Left ventricle myocardium inferior (tissue), 1 donor: Measurements from ENCODE around the gene PLOD3. TPM values are rescaled to one million over a fixed set of nuclear protein-coding genes. Genes with fewer than 3 reads are reported as not detected.
A peak's percentile ranks its signal among the peaks of the same experiment; 100 is the strongest.

Experiments used
- DNase-seq: peaks from one replicate; pipeline ENCODE4 v3.0.0-alpha.2; 2020
- H3K27ac ChIP-seq: fragments of 200-600 bp; replicated peaks from 2 replicates; pipeline ENCODE4 v1.8.0; 2021
- H3K27me3 ChIP-seq: fragments of 200-600 bp; 2 replicates; pipeline ENCODE4 v1.8.0; 2021; ENCODE audit warnings: low read depth
- H3K36me3 ChIP-seq: fragments of 200-600 bp; 2 replicates; pipeline ENCODE4 v1.8.0; 2021
- H3K4me1 ChIP-seq: fragments of 200-600 bp; 2 replicates; pipeline ENCODE4 v1.8.0; 2021
- H3K4me3 ChIP-seq: fragments of 200-600 bp; 2 replicates; pipeline ENCODE4 v1.8.0; 2021; ENCODE audit warnings: mild to moderate bottlenecking, moderate library complexity
- H3K9me3 ChIP-seq: fragments of 200-600 bp; replicated peaks from 2 replicates; pipeline ENCODE4 v1.8.0; 2021
- intact Hi-C: fragments of 100-400 bp; cut with micrococcal nuclease; formaldehyde crosslinking; loops from one replicate; pipeline ENCODE4 v1.11.0; 2022
- total RNA-seq: library from RNA; stranded (reverse); fragmentation: NEBNext Ultra II Directional; extraction: Animal tissue kit (Norgen Biotek cat#: 25700); gene quantifications from one replicate; pipeline ENCODE4 v1.2.1, GENCODE V29; 2021
- TF ChIP-seq, protein P1 (sequence below): fragments of 200-600 bp; IDR thresholded peaks from 2 replicates; pipeline ENCODE4 v1.8.0; 2021; ENCODE audit warnings: antibody characterized with exemption, mild to moderate bottlenecking, borderline replicate concordance
- donor health status: DM: no; HTN: yes; CAD: no; lungs with severe emphysema.

PLOD3 gene
- total RNA-seq, 1 donor from 2014 or later: 38.7 TPM

DNA sequence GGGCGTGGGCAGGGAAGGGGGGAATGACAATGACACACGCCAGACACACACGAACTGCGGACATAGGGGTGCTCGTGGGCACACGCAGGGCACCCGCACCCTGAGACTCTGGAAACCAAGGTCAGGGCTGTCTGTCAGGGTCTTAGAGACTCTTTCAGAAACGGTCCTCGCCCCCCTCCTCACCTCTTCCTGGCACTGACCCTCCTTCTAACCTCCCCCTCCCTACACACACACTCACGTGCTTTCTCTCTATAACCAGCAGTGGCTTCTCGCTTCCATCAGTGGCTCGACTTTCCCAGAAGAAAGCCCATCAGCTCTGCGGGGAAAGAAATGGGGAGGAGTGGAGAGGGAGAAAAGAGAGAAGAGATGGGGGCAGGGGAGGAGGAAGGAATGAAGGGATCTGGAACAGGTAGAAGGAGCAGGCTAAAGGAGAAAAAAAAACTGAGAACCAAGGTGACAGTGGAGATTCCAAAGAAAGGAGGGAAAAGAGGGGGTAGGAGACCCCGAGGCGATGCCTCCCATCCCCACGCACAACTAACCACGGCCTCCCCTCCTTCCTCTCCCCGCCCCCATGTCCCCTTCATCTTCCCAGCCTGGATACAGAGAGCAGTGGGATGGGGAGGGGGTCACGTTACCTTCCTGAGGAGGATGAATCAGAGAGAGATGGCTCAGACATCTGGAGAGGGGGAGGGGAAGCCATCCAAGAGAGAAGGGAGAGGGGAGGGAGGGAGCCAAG lies 50.3 kb downstream of the PLOD3 start:
- H3K27me3 ChIP-seq: peaks cover 100% of the 10 kb centered on the region
- intact Hi-C loops: no loop called here

DNA sequence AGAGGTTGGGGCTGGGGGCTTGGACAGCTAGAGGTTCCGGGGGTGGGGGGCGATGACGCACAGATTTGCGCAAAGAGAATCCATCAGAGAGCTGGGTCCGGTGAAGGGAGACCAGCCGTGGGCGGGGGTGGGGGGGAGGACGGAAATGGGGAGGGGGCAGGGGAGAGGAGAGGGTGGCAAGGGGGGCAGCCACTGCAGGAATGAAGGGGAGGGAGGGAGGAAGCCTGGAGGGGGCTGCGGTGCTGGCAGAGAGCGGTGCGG lies 50.8 kb downstream of the PLOD3 start:
- Histone ChIP-seq H3K27ac (no peak overlapping the region), H3K27me3 (peaks cover 100% of the 10 kb centered on the region), H3K9me3 (no peaks in the 10 kb centered on the region), H3K36me3 (no peaks in the 10 kb centered on the region), H3K4me3 (no peak overlapping the region), H3K4me1 (peaks cover 50% of the 10 kb centered on the region)
- no peak for DNase-seq
- TF ChIP-seq, protein P1, sequence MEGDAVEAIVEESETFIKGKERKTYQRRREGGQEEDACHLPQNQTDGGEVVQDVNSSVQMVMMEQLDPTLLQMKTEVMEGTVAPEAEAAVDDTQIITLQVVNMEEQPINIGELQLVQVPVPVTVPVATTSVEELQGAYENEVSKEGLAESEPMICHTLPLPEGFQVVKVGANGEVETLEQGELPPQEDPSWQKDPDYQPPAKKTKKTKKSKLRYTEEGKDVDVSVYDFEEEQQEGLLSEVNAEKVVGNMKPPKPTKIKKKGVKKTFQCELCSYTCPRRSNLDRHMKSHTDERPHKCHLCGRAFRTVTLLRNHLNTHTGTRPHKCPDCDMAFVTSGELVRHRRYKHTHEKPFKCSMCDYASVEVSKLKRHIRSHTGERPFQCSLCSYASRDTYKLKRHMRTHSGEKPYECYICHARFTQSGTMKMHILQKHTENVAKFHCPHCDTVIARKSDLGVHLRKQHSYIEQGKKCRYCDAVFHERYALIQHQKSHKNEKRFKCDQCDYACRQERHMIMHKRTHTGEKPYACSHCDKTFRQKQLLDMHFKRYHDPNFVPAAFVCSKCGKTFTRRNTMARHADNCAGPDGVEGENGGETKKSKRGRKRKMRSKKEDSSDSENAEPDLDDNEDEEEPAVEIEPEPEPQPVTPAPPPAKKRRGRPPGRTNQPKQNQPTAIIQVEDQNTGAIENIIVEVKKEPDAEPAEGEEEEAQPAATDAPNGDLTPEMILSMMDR: no peak
- intact Hi-C loops: no loop called here

More for the DNA sequence above, 50.3 kb downstream of the PLOD3 start:
- TF ChIP-seq, protein P1: no peak
- H3K9me3 ChIP-seq: no peaks in the 10 kb centered on the region
- no peak for DNase-seq
- no peak overlapping the region for H3K4me3 ChIP-seq
- no peak overlapping the region for H3K27ac ChIP-seq
- H3K36me3 ChIP-seq: no peaks in the 10 kb centered on the region
- H3K4me1 ChIP-seq: peaks cover 53% of the 10 kb centered on the region

DNA sequence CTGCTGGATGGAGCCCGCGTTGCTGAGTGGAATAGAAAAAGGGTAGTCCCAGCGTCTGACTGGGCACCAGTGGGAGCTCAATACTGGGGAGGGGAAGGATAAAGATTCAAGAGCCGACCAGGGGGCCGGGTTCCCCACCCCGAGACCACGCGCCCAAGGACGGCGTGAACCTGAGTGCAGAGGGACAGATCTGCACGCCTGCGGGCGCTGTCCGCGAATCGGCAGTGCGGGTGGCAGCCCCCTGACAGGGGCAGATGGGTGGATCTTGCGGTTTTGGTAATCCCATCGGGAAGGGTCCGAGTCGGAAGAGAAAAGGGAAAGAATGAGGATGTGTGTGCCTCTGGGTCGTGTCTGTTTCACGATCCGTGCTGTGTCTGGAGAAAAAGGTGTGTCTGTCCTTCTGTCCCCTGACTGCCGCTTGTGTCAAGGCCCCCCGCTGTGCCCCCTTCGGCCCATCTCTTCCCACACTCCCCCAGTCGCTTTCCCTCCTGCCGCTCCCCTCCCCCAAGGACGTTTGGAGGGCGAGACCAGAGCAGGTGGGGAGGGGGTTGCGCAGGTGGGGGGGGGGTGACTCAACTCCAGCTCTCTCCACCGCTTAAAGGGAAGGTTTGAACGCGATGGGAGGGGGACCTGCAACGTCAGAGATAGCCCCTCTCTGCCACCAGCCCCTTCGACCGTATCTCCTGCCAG lies 51.3 kb downstream of the PLOD3 start:
- no peaks in the 10 kb centered on the region for H3K36me3 ChIP-seq
- H3K27ac ChIP-seq: no peak overlapping the region
- H3K4me1 ChIP-seq: peaks cover 50% of the 10 kb centered on the region
- intact Hi-C loops: no loop called here
- H3K9me3 ChIP-seq: no peaks in the 10 kb centered on the region
- no peak for DNase-seq
- H3K4me3 ChIP-seq: peak overlapping the region; percentile 45
- H3K27me3 ChIP-seq: peaks cover 100% of the 10 kb centered on the region
- TF ChIP-seq, protein P1: no peak

DNA sequence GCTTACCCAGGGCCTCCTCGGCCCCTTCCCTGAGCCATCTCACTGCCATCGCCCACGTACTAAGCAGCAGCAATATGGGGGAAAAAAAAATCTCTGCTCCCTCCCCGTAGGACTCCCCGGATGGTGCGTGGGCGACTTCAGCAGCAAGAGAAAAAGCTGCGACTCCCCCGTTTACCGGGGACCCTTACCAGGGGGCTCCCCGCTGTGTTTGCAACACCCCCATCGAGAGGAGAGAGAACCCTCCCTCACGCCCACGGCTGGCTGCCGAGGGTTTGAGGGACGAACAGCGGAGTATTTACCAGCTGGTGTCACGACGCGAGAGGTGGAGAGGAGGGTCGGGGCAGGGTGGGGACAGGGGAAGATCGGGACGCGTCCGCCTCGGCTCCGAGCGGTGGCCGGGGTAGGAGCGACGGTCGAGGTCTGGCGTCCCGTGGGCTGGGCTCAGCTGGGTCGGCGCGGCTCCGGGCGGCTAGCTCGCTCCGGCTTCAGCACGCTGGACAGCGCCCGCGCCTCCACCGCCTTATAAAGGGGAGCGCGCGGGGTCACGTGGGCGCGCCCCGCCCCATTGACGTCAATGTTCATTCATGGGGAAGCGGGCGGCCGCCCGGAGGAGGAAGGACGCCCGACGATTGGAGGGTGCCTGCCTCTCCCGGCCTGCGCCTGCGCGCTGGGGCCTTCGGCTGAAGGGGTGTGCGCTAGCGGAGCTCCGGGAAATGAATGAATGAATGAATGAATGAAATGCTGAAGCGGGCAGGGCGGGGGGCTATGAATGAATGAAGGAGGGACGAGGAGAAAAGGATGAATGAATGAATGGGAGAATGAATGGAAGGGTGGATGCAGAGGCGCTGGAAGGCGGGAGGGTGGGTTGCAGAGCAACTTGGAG lies 52.1 kb downstream of the PLOD3 start, which contains the start of gene VGF:
VGF (minus strand) TSS at position 495 of the 883 bp plus-strand sequence. CDS start 726 bp downstream, outside the sequence.
- Histone ChIP-seq H3K27me3 (peaks cover 100% of the 10 kb centered on the region), H3K27ac (no peak within 1 kb of the TSS), H3K9me3 (no peaks in the 10 kb centered on the region), H3K4me1 (peaks cover 50% of the 10 kb centered on the region), H3K36me3 (peaks cover 3% of the 10 kb centered on the region), H3K4me3 (peak within 1 kb of the TSS; percentile 55)
- peak; percentile 91 for DNase-seq
- intact Hi-C loops: no loop called here
- TF ChIP-seq, protein P1: no peak

DNA sequence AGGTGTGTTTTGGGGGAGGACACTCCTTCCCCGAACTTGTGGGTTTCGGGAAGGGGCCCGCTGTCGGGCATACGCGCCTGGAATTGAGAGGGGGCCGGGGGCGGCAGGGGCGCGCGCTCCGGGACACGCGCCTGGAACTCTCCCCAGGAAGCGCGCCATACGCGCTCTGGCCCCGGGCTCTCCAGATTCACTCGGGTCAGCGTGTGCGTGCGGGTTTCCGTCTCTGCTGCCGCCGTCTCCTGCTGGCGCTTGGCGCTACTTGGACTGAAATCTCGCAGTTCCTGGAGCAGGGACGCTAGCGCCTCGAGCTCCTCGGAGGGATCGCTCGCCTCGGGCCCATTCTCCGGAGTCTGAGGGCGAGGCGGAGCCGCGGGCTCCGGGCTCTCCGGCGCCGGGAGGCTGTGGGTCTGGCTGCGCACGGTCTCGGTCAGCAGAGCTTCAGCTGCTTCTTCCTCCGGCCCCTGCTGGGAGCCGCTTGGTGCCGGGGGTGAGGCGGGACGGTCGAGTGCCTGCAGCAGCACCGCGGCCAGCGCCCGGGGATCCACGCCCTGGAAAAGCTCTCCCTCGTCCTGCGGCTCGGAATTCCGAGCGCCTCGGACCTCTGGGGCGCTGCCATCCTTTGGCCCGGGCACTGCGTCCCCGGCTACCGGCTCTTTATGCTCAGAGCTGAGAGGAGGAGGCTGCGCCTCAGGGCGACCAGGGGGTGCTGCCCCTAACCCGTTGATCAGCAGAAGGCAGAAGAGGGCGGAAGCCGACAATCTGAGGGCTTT lies 53.1 kb downstream of the PLOD3 start:
- Histone ChIP-seq H3K4me1 (peaks cover 41% of the 10 kb centered on the region), H3K27me3 (peaks cover 93% of the 10 kb centered on the region), H3K27ac (no peak overlapping the region), H3K36me3 (peaks cover 12% of the 10 kb centered on the region), H3K4me3 (peak overlapping the region; percentile 55), H3K9me3 (no peaks in the 10 kb centered on the region)
- intact Hi-C loops: no loop called here
- TF ChIP-seq, protein P1: no peak
- DNase-seq: no peak
